ENCODE data around the gene CHCHD5.
"Not testable (repeated sequence)": the region's sequence is repeated elsewhere in the genome, so short reads cannot be mapped to it uniquely, and the experiment has no call there.

The CHCHD5 gene

GRCh38 chr2:112585873-112586464, 1.6 kb downstream of the CHCHD5 start:
- DNase-seq (ENCODE audit: low read depth in 3 of 3) = no peak

GRCh38 chr2:112588611-112589045, 4.2 kb downstream of the CHCHD5 start:
- DNase-seq (ENCODE audit: low read depth in 3 of 3) = no peak

- no peak for DNase-seq (ENCODE audit: low read depth in 3 of 3)
Measured at GRCh38 chr2:112591413-112591812, 7.0 kb downstream of the CHCHD5 start.

GRCh38 chr2:112593736-112594135, 9.3 kb downstream of the CHCHD5 start:
- DNase-seq (ENCODE audit: low read depth in 3 of 3) = no peak

GRCh38 chr2:112597537-112598322, 13.3 kb downstream of the CHCHD5 start:
- DNase-seq (ENCODE audit: low read depth in 3 of 3) = no peak

GRCh38 chr2:112600634-112601033, 16.2 kb downstream of the CHCHD5 start:
- no peak for DNase-seq (ENCODE audit: low read depth in 3 of 3)

- no peak for DNase-seq (ENCODE audit: low read depth in 3 of 3)
Measured at GRCh38 chr2:112601754-112602153, 17.3 kb downstream of the CHCHD5 start.

GRCh38 chr2:112602917-112603316, 18.5 kb downstream of the CHCHD5 start:
- DNase-seq (ENCODE audit: low read depth in 3 of 3) = no peak

GRCh38 chr2:112603731-112604130, 19.3 kb downstream of the CHCHD5 start:
- DNase-seq (ENCODE audit: low read depth in 3 of 3) = no peak

GRCh38 chr2:112604952-112605351, 20.5 kb downstream of the CHCHD5 start:
- DNase-seq (ENCODE audit: low read depth in 3 of 3) = no peak

- no peak for DNase-seq (ENCODE audit: low read depth in 3 of 3)
Measured at GRCh38 chr2:112605926-112606325, 21.5 kb downstream of the CHCHD5 start.

GRCh38 chr2:112606547-112606946, 22.1 kb downstream of the CHCHD5 start:
- no peak for DNase-seq (ENCODE audit: low read depth in 3 of 3)

GRCh38 chr2:112607680-112608438, 23.4 kb downstream of the CHCHD5 start:
- no peak for DNase-seq (ENCODE audit: low read depth in 3 of 3)

- not testable (repeated sequence) for DNase-seq (ENCODE audit: low read depth in 3 of 3)
Measured at GRCh38 chr2:112609320-112609719, 24.9 kb downstream of the CHCHD5 start.

GRCh38 chr2:112612283-112612682, 27.9 kb downstream of the CHCHD5 start:
- not testable (repeated sequence) for DNase-seq (ENCODE audit: low read depth in 3 of 3)

GRCh38 chr2:112614201-112614840, 29.9 kb downstream of the CHCHD5 start:
- no peak for DNase-seq (ENCODE audit: low read depth in 3 of 3)

- DNase-seq (ENCODE audit: low read depth in 3 of 3) = no peak
Measured at GRCh38 chr2:112615051-112615450, 30.6 kb downstream of the CHCHD5 start.

- not testable (repeated sequence) for DNase-seq (ENCODE audit: low read depth in 3 of 3)
Measured at GRCh38 chr2:112615798-112616197, 31.4 kb downstream of the CHCHD5 start.

GRCh38 chr2:112618383-112618782, 34.0 kb downstream of the CHCHD5 start:
- DNase-seq (ENCODE audit: low read depth in 3 of 3) = no peak

GRCh38 chr2:112621790-112622527, 37.5 kb downstream of the CHCHD5 start:
- no peak for DNase-seq (ENCODE audit: low read depth in 3 of 3)

- no peak for DNase-seq (ENCODE audit: low read depth in 3 of 3)
Measured at GRCh38 chr2:112622528-112622849, 38.1 kb downstream of the CHCHD5 start.
